ENCODE data around the gene HAND2.

- no peak for TF ChIP-seq CTCF (IDR thresholded peaks at IDR 0.05)
- TF ChIP-seq POLR2A (IDR thresholded peaks at IDR 0.05) = no peak
Measured at GRCh38 chr4:173526027-173526482, 4.0 kb downstream of the HAND2 start.

Measured in adrenal gland (tissue), 5 donors.